H9 (cell line): Measurements from ENCODE around the gene PREP. TPM values are rescaled to one million over a fixed set of nuclear protein-coding genes. Genes with fewer than 3 reads are reported as not detected.

Experiments used
- DNase-seq: peaks from one replicate; pipeline ENCODE4 v3.0.0-alpha.2; 2017
- H2AFZ ChIP-seq: one replicate; pipeline ENCODE4 v1.6.1; 2013; ENCODE audit warnings: mild to moderate bottlenecking, low read length, control low read depth, moderate library complexity
- H2AK5ac ChIP-seq: 2 replicates; pipeline ENCODE4 v1.6.1; 2013; ENCODE audit warnings: low read length, control low read depth, mixed read lengths; ENCODE audit not compliant: insufficient read length
- H2BK120ac ChIP-seq: one replicate; pipeline ENCODE4 v1.6.1; 2013; ENCODE audit warnings: low read depth, mild to moderate bottlenecking, low read length, control low read depth, inconsistent platforms; ENCODE audit not compliant: poor library complexity, severe bottlenecking
- H2BK12ac ChIP-seq: 2 replicates; pipeline ENCODE4 v1.6.1; 2013; ENCODE audit warnings: low read length, control low read depth, mixed read lengths, low read depth; ENCODE audit not compliant: insufficient read length
- H2BK15ac ChIP-seq: 2 replicates; pipeline ENCODE4 v1.6.1; 2013; ENCODE audit warnings: low read depth, low read length, control low read depth
- H2BK20ac ChIP-seq: one replicate; pipeline ENCODE4 v1.6.1; 2013; ENCODE audit warnings: low read depth, mild to moderate bottlenecking, low read length, control low read depth, inconsistent platforms; ENCODE audit not compliant: poor library complexity, severe bottlenecking
- H2BK5ac ChIP-seq: 2 replicates; pipeline ENCODE4 v1.6.1; 2013; ENCODE audit warnings: low read length, control low read depth, mixed read lengths; ENCODE audit not compliant: insufficient read length
- H3K14ac ChIP-seq: 2 replicates; pipeline ENCODE4 v1.6.1; 2013; ENCODE audit warnings: low read length, control low read depth; ENCODE audit not compliant: insufficient read depth
- H3K18ac ChIP-seq: 2 replicates; pipeline ENCODE4 v1.6.1; 2013; ENCODE audit warnings: low read depth, mild to moderate bottlenecking, mixed read lengths, low read length, control low read depth; ENCODE audit not compliant: insufficient read length
- H3K23ac ChIP-seq: 2 replicates; pipeline ENCODE4 v1.6.1; 2013; ENCODE audit warnings: low read length, control low read depth, mixed read lengths, low read depth; ENCODE audit not compliant: insufficient read length
- H3K23me2 ChIP-seq: 2 replicates; pipeline ENCODE4 v1.6.1; 2013; ENCODE audit warnings: low read depth, mild to moderate bottlenecking, mixed read lengths, low read length, control low read depth; ENCODE audit not compliant: insufficient read length, poor library complexity, severe bottlenecking
- H3K27ac ChIP-seq: 2 replicates; pipeline ENCODE4 v1.5.1; 2013; ENCODE audit warnings: low read length, control low read depth, mixed read lengths, low read depth; ENCODE audit not compliant: insufficient read length
- H3K27me3 ChIP-seq: 2 replicates; pipeline ENCODE4 v1.6.1; 2013; ENCODE audit warnings: low read length, control low read depth, inconsistent platforms; ENCODE audit not compliant: insufficient read depth
- H3K4ac ChIP-seq: 2 replicates; pipeline ENCODE4 v1.6.1; 2013; ENCODE audit warnings: low read depth, mild to moderate bottlenecking, control low read depth, inconsistent platforms, low read length, moderate library complexity
- H3K4me1 ChIP-seq: 2 replicates; pipeline ENCODE4 v1.6.1; 2013; ENCODE audit warnings: low read length, control low read depth, inconsistent platforms; ENCODE audit not compliant: insufficient read depth
- H3K4me2 ChIP-seq: 2 replicates; pipeline ENCODE4 v1.6.1; 2013; ENCODE audit warnings: low read length, control low read depth, mixed read lengths; ENCODE audit not compliant: insufficient read length, insufficient read depth
- H3K56ac ChIP-seq: 2 replicates; pipeline ENCODE4 v1.6.1; 2013; ENCODE audit warnings: low read depth, mild to moderate bottlenecking, mixed read lengths, low read length, control low read depth; ENCODE audit not compliant: insufficient read length
- H3K79me1 ChIP-seq: 2 replicates; pipeline ENCODE4 v1.6.1; 2013; ENCODE audit warnings: low read depth, mild to moderate bottlenecking, moderate library complexity, low read length, control low read depth, inconsistent platforms; ENCODE audit not compliant: insufficient read depth, poor library complexity, severe bottlenecking
- H3K79me2 ChIP-seq: 2 replicates; pipeline ENCODE4 v1.6.1; 2013; ENCODE audit warnings: low read length, control low read depth, inconsistent platforms; ENCODE audit not compliant: insufficient read depth
- H3K9ac ChIP-seq: 2 replicates; pipeline ENCODE4 v1.6.1; 2013; ENCODE audit warnings: low read length, control low read depth, mixed read lengths; ENCODE audit not compliant: insufficient read length; ENCODE audit errors: extremely low read depth
- H3K9me3 ChIP-seq: one replicate; pipeline ENCODE4 v1.6.1; 2013; ENCODE audit warnings: low read depth, low read length, inconsistent platforms; ENCODE audit not compliant: control insufficient read depth
- H3T11ph ChIP-seq: one replicate; pipeline ENCODE4 v1.6.1; 2013; ENCODE audit warnings: mild to moderate bottlenecking, low read length, control low read depth, inconsistent platforms
- H4K20me1 ChIP-seq: one replicate; pipeline ENCODE4 v1.6.1; 2013; ENCODE audit not compliant: control insufficient read depth, insufficient read length, insufficient read depth
- H4K5ac ChIP-seq: 2 replicates; pipeline ENCODE4 v1.6.1; 2013; ENCODE audit warnings: low read depth, mild to moderate bottlenecking, mixed read lengths, low read length, control low read depth; ENCODE audit not compliant: insufficient read length
- H4K8ac ChIP-seq: replicated peaks from 2 replicates; pipeline ENCODE4 v1.6.1; 2013; ENCODE audit warnings: low read length, control low read depth, mixed read lengths, low read depth; ENCODE audit not compliant: insufficient read length
- H4K91ac ChIP-seq: 2 replicates; pipeline ENCODE4 v1.6.1; 2013; ENCODE audit warnings: low read depth, mild to moderate bottlenecking, moderate library complexity, mixed read lengths, low read length, control low read depth; ENCODE audit not compliant: insufficient read length
- H3K27ac Mint-ChIP-seq, 3 experiments: 2 replicates in 2 of 3; 3 replicates in 1 of 3; pipeline ENCODE4 v1.8.0; 2020 to 2021; ENCODE audit warnings: mixed read lengths in 3 of 3, mild to moderate bottlenecking in 1 of 3, moderate library complexity in 1 of 3
- H3K27me3 Mint-ChIP-seq: 2 replicates; pipeline ENCODE4 v1.8.0; 2021; ENCODE audit warnings: low read depth, mild to moderate bottlenecking, moderate library complexity, mixed read lengths
- H3K36me3 Mint-ChIP-seq, 3 experiments: 2 replicates in 2 of 3; 3 replicates in 1 of 3; pipeline ENCODE4 v1.8.0; 2020 to 2021; ENCODE audit warnings: low read depth in 3 of 3, mixed read lengths in 3 of 3; ENCODE audit not compliant: insufficient read depth in 1 of 3
- H3K4me1 Mint-ChIP-seq, 2 experiments: 2 replicates each; pipeline ENCODE4 v1.8.0; 2020; ENCODE audit warnings: mixed read lengths in 2 of 2
- H3K4me3 Mint-ChIP-seq, 2 experiments: 2 replicates in 1 of 2; 3 replicates in 1 of 2; pipeline ENCODE4 v1.8.0; 2020 to 2021; ENCODE audit warnings: mild to moderate bottlenecking in 2 of 2, mixed read lengths in 2 of 2, moderate library complexity in 1 of 2
- H3K9me3 Mint-ChIP-seq, 2 experiments: 2 replicates in 1 of 2; 3 replicates in 1 of 2; pipeline ENCODE4 v1.8.0; 2020; ENCODE audit warnings: mild to moderate bottlenecking in 2 of 2, mixed read lengths in 2 of 2, moderate library complexity in 1 of 2
- CTCF ChIP-seq: fragments of 200-600 bp; sonication (generic); conservative IDR thresholded peaks from 3 replicates; pipeline ENCODE4 v1.8.0; 2021; ENCODE audit warnings: antibody characterized with exemption, mild to moderate bottlenecking
- WGBS: extraction: QIAGEN DNeasy Blood & Tissue Kit; methylation state at CpG from one replicate; pipeline ENCODE4 v1.1.7; 2013; ENCODE audit warnings: missing lambda C conversion rate, low lambda C conversion rate, mixed read lengths; ENCODE audit not compliant: insufficient read length; ENCODE audit errors: extremely low coverage; 5-methylcytosine and 5-hydroxymethylcytosine counted together
- total RNA-seq: library from RNA; stranded (reverse); gene quantifications from 2 replicates; pipeline ENCODE4 v1.2.1, GENCODE V29; 2021

The PREP gene
- total RNA-seq, 1 experiment from 2014 or later, result 54.0 TPM

GRCh38 chr6:105428342-105428957 lies 25.6 kb upstream of the PREP start:
- H3K56ac ChIP-seq, result no peak overlapping the region
- H2AK5ac ChIP-seq, result no peak overlapping the region
- H3K4me1 Mint-ChIP-seq, result peaks cover 6 to 13% of the 10 kb centered on the region in 2 experiments
- H3K4ac ChIP-seq, result no peak overlapping the region
- H2BK15ac ChIP-seq, result no peak overlapping the region
- WGBS, result no CpG with 5 or more reads among the region's 5 CpGs
- no peaks in the 10 kb centered on the region for H3K23me2 ChIP-seq
- no peak overlapping the region for H3T11ph ChIP-seq
- H3K4me1 ChIP-seq, result peaks cover 4% of the 10 kb centered on the region
- no peak overlapping the region for H3K23ac ChIP-seq
- H2BK12ac ChIP-seq, result no peak overlapping the region
- no peak for TF ChIP-seq CTCF
- H3K36me3 Mint-ChIP-seq, result no peaks in the 10 kb centered on the region
- no peak overlapping the region for H4K91ac ChIP-seq
- no peaks in the 10 kb centered on the region for H3K27me3 Mint-ChIP-seq
- H3K27ac ChIP-seq, result no peak overlapping the region
- no peaks in the 10 kb centered on the region for H3K9me3 Mint-ChIP-seq
- no peak overlapping the region for H4K5ac ChIP-seq
- no peak overlapping the region for H3K9ac ChIP-seq
- no peak overlapping the region for H4K8ac ChIP-seq
- no peak overlapping the region for H3K14ac ChIP-seq
- peak overlapping the region in 1 of 3 experiments; percentile 70; a peak in 1 of 7 replicates for H3K27ac Mint-ChIP-seq
- H2AFZ ChIP-seq, result no peak overlapping the region
- H2BK5ac ChIP-seq, result no peak overlapping the region
- H3K27me3 ChIP-seq, result no peaks in the 10 kb centered on the region
- no peak overlapping the region for H3K18ac ChIP-seq
- H3K4me3 Mint-ChIP-seq, result no peak overlapping the region
- H2BK20ac ChIP-seq, result no peak overlapping the region
- no peaks in the 10 kb centered on the region for H3K9me3 ChIP-seq
- H3K4me2 ChIP-seq, result no peak overlapping the region
- no peak overlapping the region for H2BK120ac ChIP-seq
- H3K79me2 ChIP-seq, result no peaks in the 10 kb centered on the region
- H3K79me1 ChIP-seq, result no peaks in the 10 kb centered on the region
- no peak for DNase-seq
- H4K20me1 ChIP-seq, result no peaks in the 10 kb centered on the region
